Measurements from ENCODE around the gene HERC2.

Gene HERC2

GRCh38 chr15:28184166-28184565, 137.8 kb downstream of the HERC2 start:
- Histone ChIP-seq H3K9ac (ENCODE audit: low read length) (no peak overlapping the region), H3K9me3 (ENCODE audit: low read length) (no peaks in the 10 kb centered on the region), H3K9me2 (ENCODE audit: low read depth, low read length) (no peaks in the 10 kb centered on the region), H3K27me3 (ENCODE audit: insufficient read depth, low read length) (no peaks in the 10 kb centered on the region), H3K4me3 (ENCODE audit: low read depth, low read length, poor library complexity, severe bottlenecking) (no peak overlapping the region), H3K4me2 (ENCODE audit: low read length) (no peak overlapping the region), H3K27ac (ENCODE audit: low read depth, low read length, poor library complexity, severe bottlenecking) (no peak overlapping the region), H4K20me1 (ENCODE audit: insufficient read depth, low read length) (no peaks in the 10 kb centered on the region), H2AFZ (ENCODE audit: low read length) (no peak overlapping the region), H3K4me1 (ENCODE audit: insufficient read depth, low read length, severe bottlenecking) (no peaks in the 10 kb centered on the region), H3K36me3 (ENCODE audit: insufficient read depth, low read length) (peaks cover 61% of the 10 kb centered on the region), H3F3A (ENCODE audit: insufficient read depth, low read length) (no peaks in the 10 kb centered on the region), H3K79me2 (ENCODE audit: insufficient read depth, low read length) (no peaks in the 10 kb centered on the region)
- no peak for TF ChIP-seq EZH2 (IDR thresholded peaks at IDR 0.05; ENCODE audit: borderline replicate concordance, low read length)
- TF ChIP-seq CTCF (IDR thresholded peaks at IDR 0.05; ENCODE audit: low read length) = no peak

- H3K27ac ChIP-seq (ENCODE audit: low read depth, low read length, poor library complexity, severe bottlenecking) = no peak overlapping the region
- H3K36me3 ChIP-seq (ENCODE audit: insufficient read depth, low read length) = peaks cover 59% of the 10 kb centered on the region
- H3K9me3 ChIP-seq (ENCODE audit: low read length) = no peaks in the 10 kb centered on the region
Observed at GRCh38 chr15:28182731-28183130, 139.2 kb downstream of the HERC2 start.

GRCh38 chr15:28182216-28182615, 139.8 kb downstream of the HERC2 start:
- H3K9me3 ChIP-seq (ENCODE audit: low read length) = no peaks in the 10 kb centered on the region
- H3K27ac ChIP-seq (ENCODE audit: low read depth, low read length, poor library complexity, severe bottlenecking) = no peak overlapping the region
- H3K27me3 ChIP-seq (ENCODE audit: insufficient read depth, low read length) = no peaks in the 10 kb centered on the region
- H3K4me2 ChIP-seq (ENCODE audit: low read length) = no peak overlapping the region
- no peak for TF ChIP-seq CTCF (IDR thresholded peaks at IDR 0.05; ENCODE audit: low read length)
- no peak for TF ChIP-seq EZH2 (IDR thresholded peaks at IDR 0.05; ENCODE audit: borderline replicate concordance, low read length)
- H3F3A ChIP-seq (ENCODE audit: insufficient read depth, low read length) = no peaks in the 10 kb centered on the region
- H3K4me1 ChIP-seq (ENCODE audit: insufficient read depth, low read length, severe bottlenecking) = no peaks in the 10 kb centered on the region
- H3K4me3 ChIP-seq (ENCODE audit: low read depth, low read length, poor library complexity, severe bottlenecking) = no peak overlapping the region
- no peaks in the 10 kb centered on the region for H4K20me1 ChIP-seq (ENCODE audit: insufficient read depth, low read length)
- H3K79me2 ChIP-seq (ENCODE audit: insufficient read depth, low read length) = no peaks in the 10 kb centered on the region
- no peaks in the 10 kb centered on the region for H3K9me2 ChIP-seq (ENCODE audit: low read depth, low read length)
- peaks cover 54% of the 10 kb centered on the region for H3K36me3 ChIP-seq (ENCODE audit: insufficient read depth, low read length)
- H2AFZ ChIP-seq (ENCODE audit: low read length) = no peak overlapping the region
- no peak overlapping the region for H3K9ac ChIP-seq (ENCODE audit: low read length)

More at GRCh38 chr15:28182731-28183130, 139.2 kb downstream of the HERC2 start:
- H3K4me2 ChIP-seq (ENCODE audit: low read length) = no peak overlapping the region
- no peak overlapping the region for H3K4me3 ChIP-seq (ENCODE audit: low read depth, low read length, poor library complexity, severe bottlenecking)
- H3K9me2 ChIP-seq (ENCODE audit: low read depth, low read length) = no peaks in the 10 kb centered on the region
- no peak overlapping the region for H2AFZ ChIP-seq (ENCODE audit: low read length)
- H4K20me1 ChIP-seq (ENCODE audit: insufficient read depth, low read length) = no peaks in the 10 kb centered on the region
- no peaks in the 10 kb centered on the region for H3K79me2 ChIP-seq (ENCODE audit: insufficient read depth, low read length)
- no peak for TF ChIP-seq EZH2 (IDR thresholded peaks at IDR 0.05; ENCODE audit: borderline replicate concordance, low read length)
- TF ChIP-seq CTCF (IDR thresholded peaks at IDR 0.05; ENCODE audit: low read length) = no peak
- no peaks in the 10 kb centered on the region for H3F3A ChIP-seq (ENCODE audit: insufficient read depth, low read length)
- H3K27me3 ChIP-seq (ENCODE audit: insufficient read depth, low read length) = no peaks in the 10 kb centered on the region
- no peak overlapping the region for H3K9ac ChIP-seq (ENCODE audit: low read length)
- no peaks in the 10 kb centered on the region for H3K4me1 ChIP-seq (ENCODE audit: insufficient read depth, low read length, severe bottlenecking)

Measured in OCI-LY1 (cell line).